ENCODE measurements around the gene ORC1.

Gene ORC1

DNA sequence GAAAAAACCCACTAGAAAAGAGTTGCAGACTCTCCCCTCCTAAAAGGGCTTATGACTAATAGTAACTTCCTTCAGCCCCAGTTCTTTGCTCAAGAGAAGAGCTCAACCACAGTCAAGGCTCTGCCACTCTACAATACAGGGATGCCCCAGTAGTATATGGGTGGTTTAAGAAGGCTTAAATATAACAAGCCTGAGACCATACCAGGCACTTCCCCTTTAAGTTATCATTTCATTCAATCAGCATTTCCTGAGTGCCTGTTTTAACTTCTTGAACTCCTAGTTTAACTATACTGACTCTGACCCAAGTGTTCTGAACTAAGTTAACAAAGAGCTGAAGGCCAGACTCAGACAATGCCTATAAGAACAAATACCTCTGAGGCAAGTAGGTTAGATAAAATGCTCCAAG is 20.0 kb upstream of the ORC1 start:
- no peak for DNase-seq
- Histone ChIP-seq H3F3A (ENCODE audit: insufficient read depth, low read length) (no peaks in the 10 kb centered on the region), H3K79me2 (ENCODE audit: low read length) (no peaks in the 10 kb centered on the region), H3K4me3 (ENCODE audit: low read length) (no peak overlapping the region), H2AFZ (ENCODE audit: low read length) (no peak overlapping the region), H3K9me3 (replicated peaks; ENCODE audit: insufficient read depth, low read length) (no peaks in the 10 kb centered on the region), H3K27ac (ENCODE audit: low read length) (no peak overlapping the region), H3K4me2 (ENCODE audit: low read depth, low read length) (no peak overlapping the region), H3K4me1 (ENCODE audit: low read length) (no peaks in the 10 kb centered on the region), H3K27me3 (replicated peaks; ENCODE audit: insufficient read depth, low read length) (no peaks in the 10 kb centered on the region), H3K36me3 (replicated peaks; ENCODE audit: insufficient read depth, low read length) (no peaks in the 10 kb centered on the region; the same call in 1 of the 2 replicates), H3K9ac (ENCODE audit: low read length) (no peak overlapping the region), H3K9me2 (replicated peaks; ENCODE audit: insufficient read depth, low read length) (no peaks in the 10 kb centered on the region), H4K20me1 (ENCODE audit: insufficient read depth, low read length) (no peaks in the 10 kb centered on the region)
- TF ChIP-seq, protein P1, sequence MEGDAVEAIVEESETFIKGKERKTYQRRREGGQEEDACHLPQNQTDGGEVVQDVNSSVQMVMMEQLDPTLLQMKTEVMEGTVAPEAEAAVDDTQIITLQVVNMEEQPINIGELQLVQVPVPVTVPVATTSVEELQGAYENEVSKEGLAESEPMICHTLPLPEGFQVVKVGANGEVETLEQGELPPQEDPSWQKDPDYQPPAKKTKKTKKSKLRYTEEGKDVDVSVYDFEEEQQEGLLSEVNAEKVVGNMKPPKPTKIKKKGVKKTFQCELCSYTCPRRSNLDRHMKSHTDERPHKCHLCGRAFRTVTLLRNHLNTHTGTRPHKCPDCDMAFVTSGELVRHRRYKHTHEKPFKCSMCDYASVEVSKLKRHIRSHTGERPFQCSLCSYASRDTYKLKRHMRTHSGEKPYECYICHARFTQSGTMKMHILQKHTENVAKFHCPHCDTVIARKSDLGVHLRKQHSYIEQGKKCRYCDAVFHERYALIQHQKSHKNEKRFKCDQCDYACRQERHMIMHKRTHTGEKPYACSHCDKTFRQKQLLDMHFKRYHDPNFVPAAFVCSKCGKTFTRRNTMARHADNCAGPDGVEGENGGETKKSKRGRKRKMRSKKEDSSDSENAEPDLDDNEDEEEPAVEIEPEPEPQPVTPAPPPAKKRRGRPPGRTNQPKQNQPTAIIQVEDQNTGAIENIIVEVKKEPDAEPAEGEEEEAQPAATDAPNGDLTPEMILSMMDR (IDR thresholded peaks at IDR 0.05; ENCODE audit: low read length): no peak
- TF ChIP-seq EZH2phosphoT487 (IDR thresholded peaks at IDR 0.05; ENCODE audit: low read length): no peak
- TF ChIP-seq EZH2 (optimal IDR thresholded peaks at IDR 0.05; ENCODE audit: low read depth, low read length): no peak

DNA sequence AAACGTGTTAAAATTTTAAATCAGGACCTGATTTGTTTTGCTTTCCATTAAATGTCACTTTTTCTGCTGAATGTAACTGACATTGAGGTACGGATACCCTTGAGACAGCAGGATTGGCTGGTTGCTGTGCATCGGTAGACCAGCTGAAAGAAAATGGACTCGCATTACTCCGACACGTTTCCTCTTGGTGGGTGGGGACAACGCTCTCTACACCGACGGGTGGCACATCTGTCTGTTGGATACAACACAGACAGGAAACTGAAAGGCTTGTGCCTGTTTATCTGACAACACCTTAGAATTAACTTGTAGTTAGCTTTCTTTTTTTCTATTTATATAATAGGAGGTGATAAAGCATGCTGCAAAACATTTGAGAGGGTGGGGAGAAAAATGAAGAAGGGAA is 19.5 kb upstream of the ORC1 start:
- no peak overlapping the region for H3K9ac ChIP-seq (ENCODE audit: low read length)
- no peaks in the 10 kb centered on the region for H4K20me1 ChIP-seq (ENCODE audit: insufficient read depth, low read length)
- H2AFZ ChIP-seq (ENCODE audit: low read length): no peak overlapping the region
- H3K79me2 ChIP-seq (ENCODE audit: low read length): no peaks in the 10 kb centered on the region
- no peaks in the 10 kb centered on the region for H3K9me3 ChIP-seq (replicated peaks; ENCODE audit: insufficient read depth, low read length)
- no peak overlapping the region for H3K27ac ChIP-seq (ENCODE audit: low read length)
- no peak for TF ChIP-seq EZH2phosphoT487 (IDR thresholded peaks at IDR 0.05; ENCODE audit: low read length)
- TF ChIP-seq, protein P1 (IDR thresholded peaks at IDR 0.05; ENCODE audit: low read length): no peak
- no peak for TF ChIP-seq EZH2 (optimal IDR thresholded peaks at IDR 0.05; ENCODE audit: low read depth, low read length)
- no peaks in the 10 kb centered on the region for H3K4me1 ChIP-seq (ENCODE audit: low read length)
- no peak overlapping the region for H3K4me2 ChIP-seq (ENCODE audit: low read depth, low read length)
- no peaks in the 10 kb centered on the region; the same call in 1 of the 2 replicates for H3K36me3 ChIP-seq (replicated peaks; ENCODE audit: insufficient read depth, low read length)
- no peaks in the 10 kb centered on the region for H3K9me2 ChIP-seq (replicated peaks; ENCODE audit: insufficient read depth, low read length)
- no peaks in the 10 kb centered on the region for H3F3A ChIP-seq (ENCODE audit: insufficient read depth, low read length)
- no peaks in the 10 kb centered on the region for H3K27me3 ChIP-seq (replicated peaks; ENCODE audit: insufficient read depth, low read length)
- no peak for DNase-seq
- H3K4me3 ChIP-seq (ENCODE audit: low read length): no peak overlapping the region

DNA sequence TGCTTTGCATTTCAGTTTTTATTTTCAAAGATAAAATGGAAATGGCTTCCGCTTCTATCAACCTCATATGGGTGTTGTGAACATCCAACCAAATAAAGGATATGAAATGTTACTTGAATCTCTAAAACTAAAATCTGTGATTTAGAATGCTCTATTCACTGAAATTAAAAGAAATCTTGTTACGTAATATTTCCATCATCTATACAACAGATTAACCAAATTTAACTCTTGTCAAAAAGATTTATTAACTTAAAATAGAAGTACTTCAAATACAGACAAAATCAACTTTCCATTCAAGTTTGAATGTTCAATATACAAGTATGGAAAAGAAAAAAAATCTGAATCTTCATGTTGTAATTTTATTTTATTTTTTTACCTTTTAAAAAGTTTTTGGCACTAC is 18.8 kb upstream of the ORC1 start:
- Histone ChIP-seq H3F3A (ENCODE audit: insufficient read depth, low read length) (no peaks in the 10 kb centered on the region), H3K79me2 (ENCODE audit: low read length) (no peaks in the 10 kb centered on the region)

More for the DNA sequence above, 18.8 kb upstream of the ORC1 start:
- no peaks in the 10 kb centered on the region for H3K9me3 ChIP-seq (replicated peaks; ENCODE audit: insufficient read depth, low read length)
- TF ChIP-seq, protein P1 (IDR thresholded peaks at IDR 0.05; ENCODE audit: low read length): no peak
- TF ChIP-seq EZH2 (optimal IDR thresholded peaks at IDR 0.05; ENCODE audit: low read depth, low read length) (no peak), EZH2phosphoT487 (IDR thresholded peaks at IDR 0.05; ENCODE audit: low read length) (no peak)
- H3K9me2 ChIP-seq (replicated peaks; ENCODE audit: insufficient read depth, low read length): no peaks in the 10 kb centered on the region
- H3K9ac ChIP-seq (ENCODE audit: low read length): no peak overlapping the region
- DNase-seq: no peak
- no peaks in the 10 kb centered on the region for H3K27me3 ChIP-seq (replicated peaks; ENCODE audit: insufficient read depth, low read length)
- H3K4me1 ChIP-seq (ENCODE audit: low read length): no peaks in the 10 kb centered on the region
- H4K20me1 ChIP-seq (ENCODE audit: insufficient read depth, low read length): no peaks in the 10 kb centered on the region
- H2AFZ ChIP-seq (ENCODE audit: low read length): no peak overlapping the region
- no peak overlapping the region for H3K4me2 ChIP-seq (ENCODE audit: low read depth, low read length)
- H3K27ac ChIP-seq (ENCODE audit: low read length): no peak overlapping the region
- no peaks in the 10 kb centered on the region; the same call in 1 of the 2 replicates for H3K36me3 ChIP-seq (replicated peaks; ENCODE audit: insufficient read depth, low read length)
- H3K4me3 ChIP-seq (ENCODE audit: low read length): no peak overlapping the region

All from MM.1S (cell line).